Body of pancreas (tissue), 4 donors: ENCODE results near the gene DIS3L2. TPM values are rescaled to one million over a fixed set of nuclear protein-coding genes. Genes with fewer than 3 reads are reported as not detected.
"Not testable (repeated sequence)": the region's sequence is repeated elsewhere in the genome, so short reads cannot be mapped to it uniquely, and the experiment has no call there.

Experiments used
- ATAC-seq: fragments of 150-250 bp; one replicate; pipeline ENCODE4 v1.9.1; 2016
- DNase-seq, 4 donors: peaks; one replicate each; pipeline ENCODE4 v3.0.0-alpha.2; 2019
- H3K27ac ChIP-seq, 4 donors: fragments of 200-600 bp; sonication (generic); 1 replicate in 3 of 4; 2 replicates in 1 of 4; pipeline versions ENCODE4 v1.5.1 to v1.6.1; 2016 to 2019; ENCODE audit warnings: mild to moderate bottlenecking in 1 of 4, mixed read lengths in 1 of 4, moderate library complexity in 1 of 4
- H3K27me3 ChIP-seq, 2 donors: fragments of 200-600 bp; sonication (generic); one replicate each; pipeline ENCODE4 v1.6.0; 2016; ENCODE audit warnings: mild to moderate bottlenecking in 1 of 2
- H3K36me3 ChIP-seq, 2 donors: fragments of 200-600 bp; sonication (generic); replicated peaks in 1 of 2; 2 replicates each; pipeline ENCODE4 v1.5.1; 2016; ENCODE audit warnings: low read depth in 2 of 2; ENCODE audit not compliant: insufficient read depth in 1 of 2
- H3K4me1 ChIP-seq: fragments of 200-600 bp; sonication (generic); one replicate; pipeline ENCODE4 v1.6.0; 2016
- H3K4me3 ChIP-seq, 2 donors: fragments of 200-600 bp; sonication (generic); 1 replicate in 1 of 2; 2 replicates in 1 of 2; pipeline ENCODE4 v1.5.1; 2016 to 2019
- H3K9me3 ChIP-seq, 3 donors: fragments of 200-600 bp; sonication (generic); 1 replicate in 2 of 3; 2 replicates in 1 of 3; pipeline ENCODE4 v1.5.1; 2016
- CTCF ChIP-seq, 7 experiments: fragments of 450-650 bp in 4 of 7; fragments of 200-600 bp in 3 of 7; sonication (generic) in 3 of 7; IDR thresholded peaks; one replicate each; pipeline ENCODE4 v1.5.1; 2016 to 2019; ENCODE audit warnings: antibody characterized with exemption in 7 of 7
- POLR2A ChIP-seq, 3 donors: fragments of 450-650 bp; IDR thresholded peaks; one replicate each; pipeline ENCODE4 v1.6.1; 2016; ENCODE audit warnings: antibody characterized with exemption in 3 of 3, mild to moderate bottlenecking in 2 of 3
- WGBS, 2 donors: methylation state at CpG; one replicate each; pipeline ENCODE4 v1.1.5; 2017; 5-methylcytosine and 5-hydroxymethylcytosine counted together
- intact Hi-C: fragments of 100-400 bp; cut with DNase I; formaldehyde crosslinking; loops from one replicate; pipeline ENCODE4 v1.15.1; 2023
- total RNA-seq, 2 donors: library from RNA; depleted of rRNA; stranded (reverse); fragments of >200 nt; gene quantifications; one replicate each; pipeline ENCODE4 v1.1.0, GENCODE V29; 2016

The DIS3L2 gene
- total RNA-seq, 2 donors from 2014 or later, result 27.8 to 113 TPM

- H3K9me3 ChIP-seq, result no peaks in the 10 kb centered on the region
- no peak for DNase-seq
- no peak overlapping the region for H3K4me3 ChIP-seq
- H3K27ac ChIP-seq, result no peak overlapping the region
- 69 to 80% methylated on average over 1 to 4 of the region's 4 CpGs for WGBS, 2 donors
- TF ChIP-seq POLR2A (IDR thresholded peaks at IDR 0.05), result no peak
- no peaks in the 10 kb centered on the region for H3K27me3 ChIP-seq
- no peaks in the 10 kb centered on the region for H3K36me3 ChIP-seq
- ATAC-seq, result no peak
- intact Hi-C loops, result no loop called here
- no peaks in the 10 kb centered on the region for H3K4me1 ChIP-seq
Measured at GRCh38 chr2:232376260-232376659, 414.7 kb downstream of the DIS3L2 start.

GRCh38 chr2:232376713-232377112 is 415.2 kb downstream of the DIS3L2 start:
- WGBS, 2 donors, result 76% methylated on average over 4 to 7 of the region's 7 CpGs
- H3K4me3 ChIP-seq, result no peak overlapping the region
- DNase-seq, result no peak

GRCh38 chr2:232377319-232377718 is 415.8 kb downstream of the DIS3L2 start:
- Histone ChIP-seq H3K4me1 (no peaks in the 10 kb centered on the region), H3K36me3 (no peaks in the 10 kb centered on the region), H3K27ac (no peak overlapping the region), H3K4me3 (no peak overlapping the region), H3K27me3 (no peaks in the 10 kb centered on the region), H3K9me3 (no peaks in the 10 kb centered on the region)
- TF ChIP-seq CTCF (IDR thresholded peaks at IDR 0.05) (no peak), POLR2A (IDR thresholded peaks at IDR 0.05) (no peak)
- intact Hi-C loops, result no loop called here
- WGBS, 2 donors, result 82 to 87% methylated on average over 7 of the region's 7 CpGs
- ATAC-seq (no peak), DNase-seq (no peak)

More at GRCh38 chr2:232376713-232377112, 415.2 kb downstream of the DIS3L2 start:
- Histone ChIP-seq H3K4me1 (no peaks in the 10 kb centered on the region), H3K27me3 (no peaks in the 10 kb centered on the region), H3K9me3 (no peaks in the 10 kb centered on the region), H3K36me3 (no peaks in the 10 kb centered on the region), H3K27ac (no peak overlapping the region)
- no peak for TF ChIP-seq POLR2A (IDR thresholded peaks at IDR 0.05)
- intact Hi-C loops, result no loop called here
- ATAC-seq, result no peak

GRCh38 chr2:232377841-232378734 is 416.6 kb downstream of the DIS3L2 start:
- TF ChIP-seq POLR2A (IDR thresholded peaks at IDR 0.05) (no peak), CTCF (IDR thresholded peaks at IDR 0.05) (no peak)
- Histone ChIP-seq H3K27ac (no peak overlapping the region), H3K4me3 (no peak overlapping the region), H3K9me3 (no peaks in the 10 kb centered on the region), H3K36me3 (no peaks in the 10 kb centered on the region), H3K4me1 (no peaks in the 10 kb centered on the region), H3K27me3 (no peaks in the 10 kb centered on the region)
- no peak for DNase-seq
- intact Hi-C loops, result no loop called here
- WGBS, 2 donors, result 73 to 80% methylated on average over 9 to 17 of the region's 17 CpGs
- no peak for ATAC-seq

GRCh38 chr2:232378735-232379151 is 417.2 kb downstream of the DIS3L2 start, which contains the start of gene ALPP:
ALPP (plus strand) TSS chr2:232378751; CDS start chr2:232378803, 52 bp downstream.
- H3K27ac ChIP-seq, ATAC-seq, H3K27me3 ChIP-seq, H3K9me3 ChIP-seq, H3K4me3 ChIP-seq, DNase-seq, H3K36me3 ChIP-seq, intact Hi-C loops, H3K4me1 ChIP-seq: not testable (repeated sequence)
- 88% methylated on average over 12 of the region's 12 CpGs; no CpG with 5 or more reads in 1 of the 2 donors for WGBS, 2 donors

- H3K9me3 ChIP-seq, intact Hi-C loops, H3K4me3 ChIP-seq, ATAC-seq, H3K27ac ChIP-seq, H3K4me1 ChIP-seq, H3K27me3 ChIP-seq, H3K36me3 ChIP-seq, DNase-seq: not testable (repeated sequence)
- 77 to 82% methylated on average over 12 to 26 of the region's 41 CpGs for whole genome bisulfite sequencing, 2 donors
Measured at GRCh38 chr2:232379610-232380590, 418.4 kb downstream of the DIS3L2 start.

GRCh38 chr2:232381204-232382031 is 419.9 kb downstream of the DIS3L2 start:
- DNase-seq, H3K4me1 ChIP-seq, H3K4me3 ChIP-seq, intact Hi-C loops, H3K27me3 ChIP-seq, H3K27ac ChIP-seq, H3K9me3 ChIP-seq, ATAC-seq, H3K36me3 ChIP-seq: not testable (repeated sequence)
- WGBS, 2 donors, result 19% methylated on average over 55 of the region's 59 CpGs; no CpG with 5 or more reads in 1 of the 2 donors
